GM19395 (cell line): ENCODE measurements around the gene SH2B2.
A peak's percentile ranks its signal among the peaks of the same experiment; 100 is the strongest.
"Not testable (repeated sequence)": the region's sequence is repeated elsewhere in the genome, so short reads cannot be mapped to it uniquely, and the experiment has no call there.

Experiments used
- ATAC-seq: cut with Tn5 transposase; IDR thresholded peaks from one replicate; pipeline ENCODE4 v1.9.1; 2021; ENCODE audit warnings: mild to moderate bottlenecking, moderate library complexity; ENCODE audit not compliant: unreplicated experiment

SH2B2 gene

DNA sequence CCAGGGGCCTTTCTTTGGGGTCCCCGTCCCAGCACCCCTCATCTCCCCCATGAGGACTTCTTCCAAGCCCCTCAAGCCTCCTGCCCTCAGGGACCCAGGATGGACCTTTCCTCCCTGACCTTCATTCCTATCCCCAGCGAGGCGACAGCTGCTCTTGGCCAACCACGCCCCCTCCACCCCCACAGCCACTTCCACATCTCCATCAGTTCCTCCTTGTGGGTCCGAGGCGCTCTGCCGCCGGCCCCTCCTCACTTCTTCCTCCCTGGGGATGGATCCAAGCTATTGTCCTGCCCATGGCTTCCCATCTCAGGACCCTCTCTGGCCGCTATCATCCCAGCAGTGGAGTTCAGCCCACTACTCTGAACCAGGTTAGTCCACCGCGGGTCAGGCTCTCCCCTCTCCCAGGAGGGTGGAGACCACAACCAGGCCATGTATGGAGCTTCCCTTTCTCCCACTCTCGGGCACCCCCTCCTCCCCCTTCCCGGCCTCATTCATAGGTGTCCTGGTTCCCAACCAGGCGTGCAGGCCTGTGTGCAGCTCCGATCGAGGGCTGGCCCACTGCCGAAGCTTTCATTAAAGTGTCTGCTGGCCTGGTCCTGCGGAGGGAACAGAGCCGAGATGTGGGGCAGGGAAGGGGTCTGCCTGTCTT is 1.7 kb upstream of the SH2B2 start:
- no peak for ATAC-seq

DNA sequence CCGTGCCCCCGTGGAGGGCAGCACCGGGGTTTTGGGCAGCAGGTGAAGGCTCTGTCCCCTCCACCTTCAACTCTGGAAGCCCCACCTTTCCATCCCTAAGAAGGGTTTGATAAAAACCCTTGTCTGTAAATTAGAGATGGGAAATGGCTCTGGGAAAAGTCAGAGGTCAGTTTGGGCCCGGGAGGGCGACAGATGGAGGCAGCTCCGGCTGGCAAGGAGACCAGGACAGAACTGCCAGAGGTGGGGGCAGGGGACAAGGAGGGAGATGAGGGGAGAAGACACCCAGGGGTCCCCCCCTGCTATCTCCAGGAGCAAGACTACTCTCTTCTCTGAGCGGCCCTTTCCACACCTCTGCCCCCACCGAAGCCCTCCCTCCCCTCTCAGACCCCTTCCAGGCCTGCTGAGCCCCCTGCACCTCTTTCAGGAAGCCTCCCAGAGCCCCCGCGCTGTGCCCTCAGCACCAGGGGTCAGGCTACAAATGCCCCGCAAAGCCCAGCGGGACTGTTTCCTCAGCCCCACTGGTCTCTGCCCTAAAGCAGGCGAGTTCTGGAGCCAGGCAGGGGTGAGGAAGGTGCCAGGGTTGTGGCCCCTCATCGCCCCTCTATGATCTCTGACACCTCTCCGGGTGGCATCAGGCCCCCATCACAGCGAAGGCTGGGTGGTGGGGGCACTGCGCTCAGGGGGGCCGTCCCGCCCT is 980 bp upstream of the SH2B2 start:
- ATAC-seq, result no peak

GRCh38 chr7:102287111-102287980 is 678 bp downstream of the SH2B2 start:
- no peak for ATAC-seq

GRCh38 chr7:102287981-102288278 is 1.3 kb downstream of the SH2B2 start:
- no peak for ATAC-seq

DNA sequence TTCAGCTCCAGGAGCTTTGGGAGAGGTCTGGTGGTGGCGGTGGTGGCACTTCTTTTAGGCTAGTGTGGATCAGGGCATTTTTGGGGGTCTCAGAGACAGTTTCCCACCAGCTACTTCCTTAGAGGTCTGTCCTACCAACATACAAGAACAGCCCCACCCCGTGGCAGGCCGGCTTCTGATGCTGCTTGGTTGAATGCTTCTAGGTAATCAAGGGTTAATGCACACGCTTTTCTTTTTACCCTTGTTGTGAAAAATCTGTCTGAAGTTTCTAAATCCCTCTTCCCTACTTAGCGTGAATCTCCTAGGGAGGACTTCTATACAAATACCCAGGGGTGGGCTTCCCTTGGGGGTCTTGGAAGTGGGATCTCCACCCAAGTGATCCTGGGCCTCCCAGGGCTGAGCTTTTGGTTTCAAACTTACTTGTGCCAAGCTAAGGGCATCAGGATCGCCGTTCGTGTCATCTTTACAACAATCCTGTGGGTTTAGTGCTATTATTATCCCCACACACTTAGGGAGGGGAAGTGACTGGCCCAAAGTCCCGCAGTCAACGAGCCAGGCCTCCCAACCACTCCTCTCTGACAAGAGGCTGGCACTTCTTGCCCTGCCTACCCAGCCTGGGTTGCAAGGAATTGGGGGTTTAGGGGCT is 1.7 kb downstream of the SH2B2 start:
- no peak for ATAC-seq

- no peak for ATAC-seq
Measured at GRCh38 chr7:102289057-102289456, 2.4 kb downstream of the SH2B2 start.

DNA sequence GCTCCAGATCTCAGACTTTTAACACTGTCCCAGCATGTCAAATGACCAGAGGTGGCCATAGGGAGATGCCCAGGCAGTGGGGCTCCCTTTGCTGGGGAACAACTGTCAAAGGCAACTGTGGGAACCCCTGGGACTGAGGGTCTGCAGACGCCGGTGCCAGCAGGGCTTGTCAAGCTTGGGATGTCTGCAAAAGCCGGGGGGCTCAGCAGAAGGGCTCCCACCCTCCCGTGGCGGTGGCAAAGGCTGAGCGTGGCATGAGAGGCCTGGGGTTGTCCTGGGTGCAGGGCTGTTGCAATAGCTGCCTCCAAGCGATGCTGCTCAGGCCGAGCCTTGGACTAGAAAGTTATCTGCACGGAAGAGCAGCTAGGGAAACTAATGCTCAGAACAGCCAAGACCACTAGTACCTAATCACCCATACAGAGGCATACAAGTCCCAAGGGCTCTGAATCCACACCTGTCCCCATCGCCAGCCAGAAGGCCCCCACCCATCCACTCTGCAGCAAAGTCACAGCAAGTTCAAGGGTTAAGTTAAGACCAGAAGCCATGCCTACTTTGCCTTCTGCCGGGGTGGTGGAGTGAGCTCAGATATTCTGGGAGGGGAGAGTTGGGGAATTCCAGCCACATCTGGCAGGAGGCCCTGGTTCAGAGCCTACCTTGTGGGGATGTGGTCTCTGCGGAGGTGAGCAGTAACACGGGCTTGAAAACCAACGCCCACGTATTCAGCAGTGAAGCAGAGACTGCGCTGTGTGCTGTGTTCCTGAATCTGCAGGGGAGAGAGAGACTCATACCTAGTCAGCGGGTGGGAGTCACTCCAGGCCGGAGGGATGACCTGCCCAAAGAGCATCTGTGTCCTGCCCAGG is 4.6 kb downstream of the SH2B2 start:
- ATAC-seq, result peak; percentile 48

GRCh38 chr7:102291916-102292267 is 5.2 kb downstream of the SH2B2 start:
- ATAC-seq, result no peak

- ATAC-seq, result no peak
Measured at GRCh38 chr7:102292813-102293798, 6.4 kb downstream of the SH2B2 start.

DNA sequence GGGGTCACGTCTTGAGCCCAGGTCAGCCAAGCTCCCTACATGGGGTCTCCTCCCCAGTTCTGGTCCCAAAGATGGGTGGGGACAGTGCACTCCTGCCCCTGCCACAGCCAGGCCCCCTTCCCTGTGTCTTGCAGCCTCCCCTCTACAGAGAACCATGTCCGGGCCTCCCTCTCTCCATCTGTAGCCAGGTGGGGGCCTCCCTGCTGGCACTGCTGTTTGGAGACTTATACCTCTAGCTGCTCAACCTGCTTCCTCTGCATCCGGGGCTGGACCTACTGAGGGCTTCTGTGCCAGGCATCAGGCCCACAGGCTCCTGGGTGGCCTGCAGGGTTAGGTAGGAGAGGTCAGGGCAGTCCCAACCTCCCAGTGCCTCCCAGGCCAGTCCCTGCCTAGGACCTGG is 7.9 kb downstream of the SH2B2 start:
- no peak for ATAC-seq

GRCh38 chr7:102295346-102296178 is 8.9 kb downstream of the SH2B2 start:
- ATAC-seq, result no peak

DNA sequence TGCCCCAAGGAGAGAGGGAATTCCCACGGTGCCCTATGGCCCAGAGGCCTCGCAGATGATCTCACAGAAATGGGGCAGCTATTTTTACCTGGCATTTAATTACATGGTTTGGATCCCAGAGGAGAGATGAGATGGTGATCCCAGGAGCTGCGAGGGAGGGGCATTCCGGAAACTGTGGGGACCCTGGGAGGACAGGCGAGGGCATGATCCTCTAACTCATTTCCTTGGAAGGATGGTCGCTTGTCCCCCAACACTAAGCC is 9.4 kb downstream of the SH2B2 start:
- ATAC-seq, result no peak

GRCh38 chr7:102296514-102296913 is 9.8 kb downstream of the SH2B2 start:
- no peak for ATAC-seq

DNA sequence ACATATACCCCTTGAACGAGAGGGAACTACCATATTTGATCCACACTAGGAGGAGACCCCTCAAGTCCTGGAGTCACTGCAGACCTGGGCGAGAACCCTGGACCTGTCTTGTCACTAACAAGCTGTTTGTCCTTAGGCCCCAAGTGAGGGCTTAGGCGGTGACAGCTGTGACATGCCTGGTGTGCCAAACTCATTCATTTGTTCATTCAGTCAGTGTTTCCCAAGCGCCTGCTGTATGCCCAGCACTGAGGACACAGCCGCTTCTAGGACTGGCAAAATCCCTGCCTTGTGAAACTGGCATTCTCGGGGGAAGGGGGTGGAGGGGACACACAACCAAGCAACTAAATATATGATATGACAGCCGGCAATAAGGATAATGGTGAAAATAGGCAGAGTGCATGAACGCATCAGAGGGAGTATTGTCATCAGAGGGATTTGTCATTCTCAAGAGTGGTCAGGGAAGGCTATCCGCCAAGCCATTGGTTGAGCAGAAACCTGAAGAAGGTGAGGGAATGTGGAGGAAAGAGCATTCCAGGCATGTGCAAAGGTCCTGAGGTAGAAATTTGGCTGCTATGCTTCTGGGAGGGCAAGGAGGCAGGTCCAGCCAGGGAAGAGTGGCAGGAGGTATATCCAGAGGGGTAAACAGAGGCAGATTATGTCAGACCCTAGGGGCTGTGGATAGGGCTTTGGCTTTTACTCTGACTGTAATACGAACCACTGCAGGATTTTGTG is 11.0 kb downstream of the SH2B2 start:
- ATAC-seq, result no peak

DNA sequence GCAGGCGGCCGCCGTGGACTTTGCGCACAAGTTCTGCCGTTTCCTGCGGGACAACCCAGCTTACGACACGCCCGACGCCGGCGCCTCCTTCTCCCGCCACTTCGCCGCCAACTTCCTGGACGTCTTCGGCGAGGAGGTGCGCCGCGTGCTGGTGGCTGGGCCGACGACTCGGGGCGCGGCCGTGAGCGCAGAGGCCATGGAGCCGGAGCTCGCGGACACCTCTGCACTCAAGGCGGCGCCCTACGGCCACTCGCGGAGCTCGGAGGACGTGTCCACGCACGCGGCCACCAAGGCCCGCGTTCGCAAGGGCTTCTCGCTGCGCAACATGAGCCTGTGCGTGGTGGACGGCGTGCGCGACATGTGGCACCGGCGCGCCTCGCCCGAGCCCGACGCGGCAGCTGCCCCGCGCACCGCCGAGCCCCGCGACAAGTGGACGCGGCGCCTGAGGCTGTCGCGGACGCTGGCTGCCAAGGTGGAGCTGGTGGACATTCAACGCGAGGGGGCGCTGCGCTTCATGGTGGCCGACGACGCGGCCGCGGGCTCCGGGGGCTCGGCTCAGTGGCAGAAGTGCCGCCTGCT is 14.1 kb downstream of the SH2B2 start:
- no peak for ATAC-seq

DNA sequence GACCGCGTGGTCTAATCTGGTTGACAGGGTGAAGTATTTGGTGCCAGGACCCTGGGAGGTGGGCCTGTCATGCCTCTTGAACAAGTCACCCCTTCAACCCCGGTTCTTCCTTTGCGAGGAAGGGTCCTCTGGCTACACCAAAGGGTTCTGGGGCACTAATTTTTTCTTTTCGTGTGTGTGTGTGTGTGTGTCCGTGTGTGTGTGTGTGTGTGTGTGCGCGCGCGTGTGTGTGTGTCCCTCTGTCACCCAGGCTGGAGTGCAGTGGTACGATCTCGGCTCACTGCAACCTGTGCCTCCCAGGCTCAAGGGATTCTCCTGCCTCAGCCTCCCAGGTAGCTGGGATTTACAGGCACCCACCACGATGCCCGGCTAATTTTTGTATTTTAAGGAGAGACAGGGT is 14.7 kb downstream of the SH2B2 start:
- ATAC-seq, result not testable (repeated sequence)

DNA sequence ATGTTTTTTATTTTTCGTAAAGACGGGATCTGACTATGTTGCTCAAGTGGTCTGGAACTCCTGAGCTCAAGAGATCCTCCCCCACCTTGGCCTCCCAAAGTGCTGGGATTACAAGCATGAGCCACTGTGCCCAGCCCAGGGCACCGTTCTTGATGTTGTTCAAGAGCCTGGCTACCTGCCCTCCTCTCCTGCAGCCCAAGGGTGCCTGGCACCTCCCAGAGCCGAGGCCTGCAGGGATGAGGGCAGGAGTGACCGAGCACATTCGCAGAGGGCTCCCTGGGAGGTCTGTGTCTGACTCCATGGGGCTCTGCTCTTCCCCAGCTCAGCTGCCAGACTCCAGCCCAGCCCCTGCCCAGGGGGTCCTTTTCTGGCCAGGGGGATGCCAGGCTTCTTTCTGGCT is 15.4 kb downstream of the SH2B2 start:
- ATAC-seq, result no peak
